DMS 273 (cell line): ENCODE results near the gene ZMYND10.

Experiments used
- DNase-seq: peaks from one replicate; lab custom pipeline; 2025; ENCODE audit not compliant: unreplicated experiment; lab: John Stamatoyannopoulos, UW

ZMYND10 gene

DNA sequence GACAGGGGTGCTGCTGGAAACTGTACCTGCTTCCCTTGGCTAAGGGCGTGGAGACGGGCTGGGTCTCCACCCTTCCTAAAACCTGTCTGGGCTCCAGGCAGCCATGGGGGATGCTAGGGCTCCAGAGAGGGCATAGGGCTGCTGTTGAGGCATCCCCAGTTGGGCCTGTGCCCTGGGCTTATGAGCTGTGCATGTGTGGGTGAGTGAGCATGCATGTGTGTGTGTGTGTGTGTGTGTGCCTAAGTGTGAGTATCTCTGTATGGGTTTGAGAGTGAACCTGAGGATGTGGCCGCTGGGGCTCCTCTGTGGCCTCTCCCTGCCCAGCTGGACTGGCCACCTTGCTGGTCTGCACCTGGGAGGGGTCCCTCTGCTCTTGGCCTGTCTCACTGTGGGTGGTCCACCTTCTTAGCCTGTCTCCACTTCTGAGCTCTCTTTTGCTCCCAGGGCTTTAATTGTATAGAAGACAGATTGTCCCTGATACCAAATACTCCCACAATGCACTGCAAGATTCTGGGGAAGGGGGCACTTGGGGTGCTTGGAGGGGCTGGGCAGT, 25.7 kb upstream of the ZMYND10 start:
- DNase-seq = no peak

DNA sequence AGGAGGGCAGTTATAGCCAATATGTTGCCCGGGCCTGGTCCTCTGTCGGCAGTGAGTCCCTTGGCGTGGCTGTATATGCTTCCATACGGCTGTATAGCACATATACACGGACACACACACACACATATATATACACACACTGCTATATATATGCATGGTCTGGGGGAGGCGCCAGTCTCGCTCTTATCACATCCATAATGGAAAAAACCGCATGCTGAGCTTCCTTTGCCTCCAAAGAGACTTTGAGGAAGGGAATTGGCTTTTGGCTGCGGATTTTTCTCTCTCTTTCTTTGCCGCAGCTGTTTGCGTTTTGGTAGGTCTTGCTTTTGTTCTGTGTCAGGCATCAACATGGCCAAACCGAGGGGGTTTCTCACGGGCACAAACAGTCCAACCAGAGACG, 25.1 kb upstream of the ZMYND10 start:
- peak; percentile 51 for DNase-seq

DNA sequence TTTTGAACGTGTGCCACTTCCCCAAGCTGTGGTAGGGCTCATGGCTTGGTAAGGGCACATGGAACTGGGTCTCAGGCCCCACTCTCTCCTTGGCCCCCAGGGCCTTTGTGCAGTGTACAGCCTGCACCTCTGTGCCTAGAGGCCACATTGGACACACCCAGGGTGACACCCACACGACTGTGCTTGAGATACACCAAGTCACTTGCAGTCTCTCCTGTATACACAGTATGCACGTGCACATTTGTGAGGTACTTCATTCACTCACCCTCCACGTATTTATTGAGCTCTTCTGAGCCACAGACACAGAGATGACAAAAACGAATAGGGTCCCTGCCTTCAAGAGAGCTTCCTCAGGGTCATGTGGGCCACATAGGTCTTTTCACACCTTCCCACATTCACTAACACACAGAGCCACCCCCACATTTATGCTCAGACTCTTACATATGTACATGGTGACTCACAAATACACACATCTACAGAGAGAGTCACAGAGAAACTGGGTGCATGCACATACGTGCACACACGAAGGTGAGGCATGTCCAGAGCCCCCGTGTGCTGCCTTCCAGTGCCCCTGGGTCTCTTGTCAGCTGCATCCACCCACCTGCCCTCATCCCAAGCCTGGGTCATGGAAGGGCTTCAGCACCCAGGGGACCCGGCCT, 23.6 kb upstream of the ZMYND10 start:
- peak; percentile 20 for DNase-seq

DNA sequence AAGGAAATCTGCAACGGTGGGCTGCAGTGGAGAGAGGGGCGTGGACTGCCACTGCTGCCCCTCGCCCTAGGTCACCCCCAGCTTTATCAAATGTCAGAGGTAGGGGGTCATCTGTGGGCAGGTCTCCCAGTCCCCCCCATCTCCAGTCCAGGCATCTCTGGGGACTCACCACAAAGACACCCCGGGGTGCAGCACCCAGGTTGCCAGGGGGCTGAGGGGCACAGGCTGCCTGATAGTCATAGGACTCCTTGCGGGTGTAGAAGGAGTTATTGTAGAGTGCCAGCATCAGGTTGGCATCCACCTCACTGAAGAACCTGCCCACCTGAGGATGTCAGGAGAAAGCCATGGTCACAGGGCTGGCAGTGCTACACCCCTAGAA, 20.3 kb upstream of the ZMYND10 start:
- no peak for DNase-seq

DNA sequence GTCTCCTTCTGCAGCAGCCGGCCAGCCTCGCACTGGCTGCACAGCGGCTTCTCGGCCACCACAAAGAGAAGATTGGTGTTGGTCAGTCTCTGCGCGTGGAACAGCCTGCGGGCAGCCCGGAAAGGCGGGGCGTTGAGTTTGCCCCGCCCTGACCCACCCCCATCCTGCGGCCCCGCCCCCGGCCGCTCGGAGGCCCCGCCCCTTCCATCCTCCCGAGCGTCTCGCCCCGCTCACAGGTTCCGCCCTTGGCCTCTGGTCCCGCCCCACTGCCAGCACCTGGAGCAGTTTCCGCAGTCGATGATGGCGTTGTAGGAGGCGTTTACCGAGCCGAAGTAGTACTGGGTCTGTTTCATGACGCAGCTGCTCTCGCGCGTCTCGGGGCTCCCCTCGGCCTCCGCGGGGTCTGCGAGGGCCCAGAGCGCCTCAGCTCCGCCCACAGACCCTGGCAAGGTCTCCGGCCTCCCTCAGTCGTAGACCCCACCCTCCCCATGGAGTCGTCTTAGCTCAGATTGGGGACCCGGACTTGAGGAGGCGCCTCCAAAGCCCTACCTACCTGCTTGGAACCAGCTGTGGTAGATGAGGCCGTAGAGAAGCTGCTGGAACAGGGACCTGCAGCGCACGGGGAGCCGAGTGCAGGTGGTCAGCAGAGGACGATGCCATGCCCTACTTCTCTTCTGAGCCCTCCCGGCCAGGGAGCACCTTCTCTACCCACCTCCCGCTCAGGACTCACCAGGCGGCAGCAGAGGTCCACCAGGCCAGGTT, 19.7 kb upstream of the ZMYND10 start:
- no peak for DNase-seq

- DNase-seq = no peak
Measured at GRCh38 chr3:50364573-50365079, 19.1 kb upstream of the ZMYND10 start.

GRCh38 chr3:50359760-50360110, 14.2 kb upstream of the ZMYND10 start:
- DNase-seq = no peak

- DNase-seq = peak; percentile 97
Measured at GRCh38 chr3:50358911-50359759, 13.6 kb upstream of the ZMYND10 start, which contains the start of gene TMEM115. Gene TMEM115 (minus strand): TSS chr3:50359521. CDS start chr3:50359063, 458 bp downstream.

- DNase-seq = peak; percentile 31
Measured at GRCh38 chr3:50358355-50358910, 12.9 kb upstream of the ZMYND10 start.

GRCh38 chr3:50357481-50357880, 11.9 kb upstream of the ZMYND10 start:
- no peak for DNase-seq

DNA sequence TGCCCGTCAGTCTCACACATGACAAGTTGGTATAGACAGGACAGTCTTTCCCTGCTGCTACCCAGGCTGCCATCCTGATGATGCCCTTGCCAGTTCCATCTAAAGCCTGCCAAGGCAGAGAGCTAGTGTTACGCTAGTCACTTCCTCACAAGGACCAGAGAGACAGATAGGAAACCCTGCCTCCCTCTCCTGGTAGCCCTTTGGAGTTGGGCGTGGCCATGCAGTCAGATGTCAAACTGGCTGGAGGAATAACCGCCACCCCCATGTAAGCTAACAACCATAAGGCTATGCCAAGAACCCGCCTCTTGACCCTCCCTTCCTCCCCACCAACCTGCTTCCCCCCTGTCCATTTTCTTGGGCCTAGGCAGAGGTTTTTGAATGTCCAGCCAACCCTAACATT, 11.0 kb upstream of the ZMYND10 start:
- DNase-seq = peak; percentile 51

GRCh38 chr3:50355829-50356552, 10.5 kb upstream of the ZMYND10 start:
- DNase-seq = no peak

DNA sequence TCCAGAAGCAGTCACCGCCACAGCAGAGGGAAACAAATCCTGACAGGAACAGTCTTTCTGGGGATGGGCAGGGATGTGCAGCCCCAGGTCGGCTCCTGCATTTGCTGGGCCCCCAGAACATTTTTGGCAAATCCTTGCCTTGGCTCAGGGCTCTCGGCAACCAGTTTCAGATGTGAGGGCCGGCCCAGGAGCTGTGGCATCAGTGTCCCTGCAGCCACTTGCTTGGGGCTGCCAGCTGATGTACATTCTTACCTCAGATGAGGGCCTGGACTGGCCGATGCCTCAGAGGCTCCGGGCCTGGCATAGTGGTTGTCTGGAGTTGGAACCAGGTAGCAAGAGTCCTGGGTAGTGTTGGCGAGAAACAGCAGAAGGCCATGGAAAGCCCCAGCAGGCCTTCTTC, 9.3 kb upstream of the ZMYND10 start:
- no peak for DNase-seq

DNA sequence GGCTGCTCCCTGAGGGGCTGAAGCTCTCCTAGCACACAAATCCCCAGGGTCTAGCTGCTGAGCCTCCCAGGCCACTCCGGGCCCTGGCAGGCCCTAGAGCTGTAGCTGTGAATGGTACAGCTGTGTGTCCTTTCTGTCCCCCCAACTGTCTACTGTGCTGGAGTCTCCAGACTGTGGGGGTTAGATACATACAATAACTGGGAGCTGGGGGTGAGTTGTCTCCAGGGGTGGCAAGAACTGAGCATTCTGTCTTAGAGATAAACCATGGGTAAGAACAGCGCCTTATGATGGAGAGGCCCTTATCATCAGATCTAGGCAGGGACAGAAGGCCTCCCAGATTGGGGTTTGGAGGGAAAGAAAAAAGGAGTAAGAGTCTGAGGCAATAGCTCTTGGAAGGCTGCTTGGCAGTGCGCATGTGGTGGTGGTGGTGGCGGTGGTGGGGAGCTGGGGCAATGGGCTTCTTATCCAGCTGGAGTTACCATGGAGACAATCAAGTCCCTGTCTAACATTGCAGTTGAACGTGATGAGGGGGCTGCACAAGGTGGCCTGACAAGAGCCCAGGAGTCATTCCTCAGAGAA, 8.7 kb upstream of the ZMYND10 start:
- no peak for DNase-seq

DNA sequence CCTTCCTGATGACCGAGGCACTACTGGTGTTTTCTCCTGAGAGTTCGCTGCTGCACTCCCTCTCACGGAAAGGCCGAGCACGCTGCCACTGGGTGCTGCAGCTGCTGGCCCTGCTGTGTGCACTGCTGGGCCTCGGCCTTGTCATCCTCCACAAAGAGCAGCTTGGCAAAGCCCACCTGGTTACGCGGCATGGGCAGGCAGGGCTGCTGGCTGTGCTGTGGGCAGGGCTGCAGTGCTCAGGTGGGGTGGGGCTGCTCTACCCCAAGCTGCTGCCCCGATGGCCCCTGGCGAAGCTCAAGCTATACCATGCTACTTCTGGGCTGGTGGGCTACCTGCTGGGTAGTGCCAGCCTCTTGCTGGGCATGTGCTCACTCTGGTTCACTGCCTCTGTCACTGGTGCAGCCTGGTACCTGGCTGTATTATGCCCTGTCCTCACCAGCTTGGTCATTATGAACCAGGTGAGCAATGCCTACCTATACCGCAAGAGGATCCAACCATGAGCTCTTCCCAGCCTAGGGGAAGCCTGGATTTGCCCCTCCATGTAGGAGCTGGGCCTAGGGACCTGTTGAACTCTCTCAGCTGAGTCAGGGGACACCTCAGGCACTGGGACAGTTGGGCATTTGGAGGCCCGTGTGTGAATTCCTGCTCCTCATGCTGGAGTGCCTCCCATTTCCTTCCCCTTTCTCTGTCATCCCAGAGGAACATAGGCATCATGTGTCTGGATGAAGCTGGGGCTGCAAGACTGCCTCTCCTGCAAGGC, 7.9 kb upstream of the ZMYND10 start:
- DNase-seq = no peak

DNA sequence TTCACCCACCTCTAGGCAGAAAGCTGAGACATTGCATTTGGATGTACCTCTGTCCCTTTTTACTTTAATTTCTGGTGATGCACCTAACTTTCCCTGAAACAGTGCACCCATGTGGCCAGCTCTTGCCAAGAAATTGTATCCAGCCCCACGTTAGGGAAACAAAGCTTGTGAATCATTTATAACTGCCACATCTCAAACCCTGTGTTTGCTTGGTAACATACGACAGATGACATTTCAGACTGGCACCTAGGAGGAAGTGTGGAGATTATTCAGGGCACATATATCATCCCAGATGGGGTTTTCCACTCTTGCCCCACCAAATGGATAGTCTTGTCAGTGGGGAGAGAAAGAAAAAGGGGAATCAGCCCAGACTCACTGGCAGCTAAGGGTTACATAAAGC, 7.2 kb upstream of the ZMYND10 start:
- peak; percentile 58 for DNase-seq

- DNase-seq = no peak
Measured at GRCh38 chr3:50351323-50351697, 5.8 kb upstream of the ZMYND10 start.

DNA sequence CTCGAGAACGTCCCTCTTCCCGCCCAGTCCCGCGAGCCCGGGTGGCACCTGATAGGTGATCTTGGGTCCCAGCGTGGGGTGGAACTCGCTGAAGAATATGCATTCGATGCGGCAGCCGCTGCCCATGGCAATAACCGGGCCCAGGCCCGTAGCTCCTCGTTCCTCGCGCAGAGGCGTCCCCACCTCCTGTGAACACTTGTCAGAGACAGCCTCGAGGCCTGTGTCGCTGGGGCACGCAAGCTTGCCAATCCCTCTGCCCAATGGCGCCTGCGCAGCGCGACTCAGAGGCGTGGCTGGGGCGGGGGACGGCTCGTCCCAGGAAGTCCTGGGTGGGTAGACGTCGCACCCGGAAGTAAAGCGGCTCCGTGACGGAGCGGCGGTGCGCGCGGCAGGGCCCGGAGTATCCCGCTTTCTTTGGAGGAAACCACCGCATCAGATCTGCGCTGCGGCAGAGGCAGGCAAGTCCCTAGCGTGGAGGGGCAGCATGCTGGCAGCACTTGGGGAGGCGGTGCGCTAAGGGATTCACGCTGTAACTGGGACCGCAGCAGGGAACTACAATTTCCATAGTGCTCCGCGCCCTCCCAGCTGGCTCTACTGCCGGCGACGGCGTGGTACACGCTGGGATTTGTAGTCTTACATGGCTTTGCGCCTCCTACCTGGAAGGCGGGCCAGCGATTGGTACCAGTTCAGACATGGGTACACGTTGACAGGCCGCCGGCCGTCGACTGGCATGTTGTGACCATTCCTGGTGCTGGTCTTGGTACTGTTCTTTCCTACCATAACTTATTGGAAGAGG, 5.2 kb upstream of the ZMYND10 start, which contains the start of the genes CYB561D2 and NPRL2:
Gene CYB561D2 (plus strand): TSS at position 336 of the 796 bp plus-strand sequence. CDS start 572 bp downstream, outside the sequence.
Gene NPRL2 (minus strand): TSS at position 249 of the 796 bp plus-strand sequence. CDS start 123 bp downstream, at position 126.
- DNase-seq = peak; percentile 93
